ELF-1 (cell line): ENCODE measurements around the gene CEP104.

Source experiments
- DNase-seq: peaks from one replicate; pipeline ENCODE4 v3.0.0-alpha.2; 2016; ENCODE audit warnings: low read depth, low spot score

CEP104 gene

GRCh38 chr1:3762873-3763228 is 94.2 kb downstream of the CEP104 start:
- DNase-seq: no peak

- no peak for DNase-seq
Observed at GRCh38 chr1:3762151-3762872, 94.7 kb downstream of the CEP104 start.
